Astrocyte (in vitro differentiated cells and primary cell): ENCODE data around the gene KCNN2.

Experiments
- CTCF ChIP-seq: IDR thresholded peaks from 2 replicates; pipeline ENCODE4 v1.5.1; 2011; ENCODE audit warnings: low read depth, mild to moderate bottlenecking, inconsistent platforms, low read length, moderate library complexity; ENCODE audit not compliant: insufficient read depth
- EZH2 ChIP-seq: IDR thresholded peaks from 2 replicates; pipeline ENCODE4 v1.6.1; 2012; ENCODE audit warnings: mild to moderate bottlenecking, low read length, inconsistent platforms; ENCODE audit not compliant: insufficient read depth

GRCh38 chr5:114411380-114411931 lies 49.6 kb downstream of the KCNN2 start:
- TF ChIP-seq CTCF (no peak), EZH2 (no peak)
